Hippocampal formation (tissue), 2 donors: ENCODE measurements around the gene RSRC1.
"Not testable (repeated sequence)": the region's sequence is repeated elsewhere in the genome, so short reads cannot be mapped to it uniquely, and the experiment has no call there.

Source experiments
- DNase-seq, 2 donors: peaks; one replicate each; lab custom pipeline; 2025; lab: John Stamatoyannopoulos, UW

The RSRC1 gene

DNA sequence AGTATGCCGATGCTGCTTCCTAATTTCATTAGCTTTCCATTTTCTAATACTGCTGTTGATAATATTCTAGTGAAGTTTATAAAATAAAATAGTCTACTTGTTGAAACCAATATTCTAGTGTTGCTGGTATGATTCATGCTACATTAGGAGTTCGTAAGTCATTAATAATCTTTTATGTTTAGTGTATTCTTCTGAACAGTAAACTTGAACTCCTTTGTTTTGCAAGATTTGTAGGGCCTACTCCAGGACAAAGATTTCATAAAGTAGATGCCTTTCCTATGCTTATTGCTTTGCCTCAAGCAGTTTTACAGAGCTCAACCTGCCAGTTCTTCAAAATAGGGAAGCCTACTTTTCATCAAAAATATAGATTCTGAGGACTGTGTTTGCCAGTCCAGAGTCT, 111.5 kb downstream of the RSRC1 start:
- no peak for DNase-seq

- no peak for DNase-seq
These were observed 116.5 kb downstream of the RSRC1 start for GRCh38 chr3:158226429-158226828.

GRCh38 chr3:158228942-158229341, 119.1 kb downstream of the RSRC1 start:
- DNase-seq, result not testable (repeated sequence)

GRCh38 chr3:158233791-158234190, 123.9 kb downstream of the RSRC1 start:
- no peak for DNase-seq

- no peak for DNase-seq
These were observed 134.4 kb downstream of the RSRC1 start for GRCh38 chr3:158244274-158244673.

GRCh38 chr3:158247288-158247687, 137.4 kb downstream of the RSRC1 start:
- DNase-seq, result no peak

GRCh38 chr3:158248261-158248660, 138.4 kb downstream of the RSRC1 start:
- no peak for DNase-seq

GRCh38 chr3:158249183-158249582, 139.3 kb downstream of the RSRC1 start:
- DNase-seq, result no peak

GRCh38 chr3:158258619-158259018, 148.7 kb downstream of the RSRC1 start:
- DNase-seq, result no peak

DNA sequence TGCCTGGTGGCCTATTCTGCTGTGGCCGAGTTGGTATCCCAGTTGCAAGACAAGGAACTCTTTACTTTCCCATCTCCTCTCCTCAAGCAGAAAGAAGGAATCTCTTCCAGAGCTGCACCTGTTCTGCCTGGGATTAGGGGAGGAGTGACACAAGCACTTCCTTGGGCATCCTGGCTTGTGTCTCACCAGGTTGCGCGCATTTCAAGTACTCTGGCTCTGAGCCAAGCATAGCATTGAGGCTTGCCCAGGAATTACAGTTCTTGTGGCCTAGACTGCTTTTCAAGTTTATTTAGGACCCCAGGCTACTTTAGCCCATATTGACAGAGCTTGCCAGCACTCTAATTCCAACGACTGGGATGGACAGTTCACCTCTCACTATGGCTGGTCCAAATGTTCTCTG, 150.5 kb downstream of the RSRC1 start:
- DNase-seq, result no peak

GRCh38 chr3:158261371-158261991, 151.6 kb downstream of the RSRC1 start:
- no peak for DNase-seq

GRCh38 chr3:158264894-158265293, 155.0 kb downstream of the RSRC1 start:
- no peak for DNase-seq

DNA sequence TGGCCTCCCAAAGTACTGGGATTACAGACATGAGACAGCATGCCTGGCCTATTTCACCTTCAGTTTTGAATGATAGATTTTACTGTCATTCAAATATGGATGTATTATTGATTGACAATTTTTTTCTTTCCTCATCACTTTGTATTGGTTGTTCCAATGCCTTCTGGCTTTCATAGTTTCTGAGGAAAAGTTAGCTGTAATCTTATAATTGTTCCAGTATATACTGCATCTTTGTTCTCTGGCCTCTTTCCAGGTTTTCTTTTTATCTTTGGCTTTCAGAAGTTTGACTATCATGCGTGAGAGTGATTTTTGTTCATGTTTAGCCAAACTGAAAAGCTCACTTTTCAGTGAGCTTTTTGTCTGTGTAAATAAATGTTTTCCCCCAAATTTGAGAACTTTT, 157.1 kb downstream of the RSRC1 start:
- DNase-seq, result no peak

DNA sequence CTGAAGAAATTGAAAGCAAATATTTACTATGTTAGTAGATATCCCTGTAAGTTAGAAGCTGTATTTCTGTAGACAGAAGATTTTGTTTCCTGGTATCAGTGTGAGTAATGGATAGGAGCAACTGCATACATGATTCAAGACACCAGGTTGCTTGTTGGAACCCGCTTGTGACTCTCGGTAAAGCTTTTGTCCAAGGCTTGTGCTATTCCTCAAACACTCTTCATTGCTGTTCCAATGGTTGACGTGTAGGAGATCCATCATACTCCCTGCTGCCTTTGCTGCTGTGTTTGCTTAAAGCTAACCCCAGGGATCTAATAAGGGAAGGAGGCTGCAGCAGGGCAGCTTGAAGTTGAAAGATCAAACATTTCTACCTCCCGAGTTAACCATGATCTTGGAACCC, 160.1 kb downstream of the RSRC1 start:
- no peak for DNase-seq

DNA sequence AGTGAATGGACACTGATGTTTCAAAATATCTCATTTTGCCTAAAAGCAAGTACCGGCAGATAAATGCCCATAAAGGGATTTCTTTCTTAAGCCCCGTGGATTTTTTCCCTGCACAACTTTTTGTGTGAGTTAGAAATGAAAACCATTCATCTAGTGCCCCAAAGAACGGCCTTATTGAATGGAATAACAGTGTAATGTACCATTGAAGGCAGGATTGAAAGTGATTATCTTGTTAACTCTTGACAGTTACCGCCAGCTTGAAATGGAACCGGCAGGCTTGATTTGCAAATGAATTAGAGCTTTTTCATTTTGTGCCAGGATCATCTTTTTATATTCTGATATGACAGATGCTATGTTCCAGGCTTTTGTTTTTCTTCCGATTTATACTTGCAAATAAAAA, 162.2 kb downstream of the RSRC1 start:
- DNase-seq, result no peak

DNA sequence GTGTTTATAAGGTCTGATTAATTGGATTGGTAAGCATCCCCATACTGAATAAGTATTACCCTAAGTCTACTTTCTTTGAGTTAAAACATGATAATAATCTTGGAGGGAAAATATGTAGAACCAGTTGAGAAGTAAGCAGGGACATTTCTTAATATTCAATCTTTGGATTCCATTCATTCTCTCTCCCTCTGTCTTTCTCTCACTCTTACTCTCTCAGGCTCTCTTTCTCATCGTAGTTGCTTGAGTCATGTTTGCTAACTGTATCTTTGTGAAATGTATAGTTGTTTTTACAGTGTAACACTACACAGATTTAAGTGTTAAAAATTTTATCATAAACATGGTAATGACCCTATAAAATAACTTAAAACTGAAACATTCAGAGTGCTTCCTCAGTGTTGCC, 163.8 kb downstream of the RSRC1 start:
- no peak for DNase-seq

GRCh38 chr3:158278187-158278586, 168.3 kb downstream of the RSRC1 start:
- no peak for DNase-seq

GRCh38 chr3:158279609-158280008, 169.7 kb downstream of the RSRC1 start:
- DNase-seq, result no peak

- DNase-seq, result no peak
These were observed 185.9 kb downstream of the RSRC1 start for GRCh38 chr3:158295771-158296170.

DNA sequence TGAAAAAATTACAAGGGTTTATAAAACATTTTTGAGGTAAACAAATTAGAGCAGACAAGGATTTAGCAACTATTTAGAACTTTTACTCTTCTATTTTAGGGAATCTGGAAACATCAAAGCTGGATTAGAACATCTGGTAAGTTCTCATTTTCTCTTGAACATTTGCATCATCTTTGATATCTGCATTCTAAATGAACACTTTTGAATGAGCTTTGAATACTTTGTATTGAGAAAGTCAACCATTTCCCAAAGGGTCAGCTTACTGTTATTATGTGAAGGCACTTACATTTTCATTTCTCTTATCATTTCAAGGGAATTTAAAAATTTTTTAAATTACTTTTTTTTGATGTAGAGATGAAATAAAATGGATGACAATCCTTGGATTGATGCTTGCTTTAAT, 188.1 kb downstream of the RSRC1 start:
- no peak for DNase-seq

DNA sequence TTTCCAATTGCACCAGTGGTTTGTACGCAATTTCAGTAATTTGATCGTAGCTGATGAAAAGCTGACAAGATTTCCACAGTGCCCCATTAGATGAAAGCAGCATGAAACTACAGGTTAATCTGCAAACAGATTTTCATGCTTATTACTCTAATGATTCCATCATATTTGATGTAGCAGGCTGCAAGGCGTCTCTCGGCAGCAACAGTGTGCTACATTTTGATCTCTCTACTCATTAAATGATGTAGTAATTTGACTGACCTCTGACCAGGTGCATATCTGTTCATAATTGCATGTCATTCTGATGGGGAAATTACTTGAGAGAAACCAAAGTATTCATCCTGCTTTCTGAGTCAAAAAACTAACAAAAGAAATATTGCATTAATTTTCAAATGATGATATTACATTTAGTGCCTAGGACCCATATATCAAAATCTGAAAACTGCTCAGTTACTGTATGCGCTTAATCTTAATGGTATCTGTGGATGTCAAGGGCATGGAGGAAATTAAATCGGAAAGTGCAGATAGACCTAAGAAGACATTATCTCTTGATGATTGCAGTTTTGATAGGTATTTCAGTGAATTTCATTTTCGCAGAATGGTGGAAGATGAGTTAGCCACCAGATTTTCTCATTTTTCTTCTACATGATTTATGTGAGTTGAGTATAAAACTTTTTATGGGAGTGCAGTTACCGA, 198.5 kb downstream of the RSRC1 start:
- no peak for DNase-seq

- DNase-seq, result no peak
These were observed 202.8 kb downstream of the RSRC1 start for GRCh38 chr3:158312560-158313141.

- DNase-seq, result no peak
These were observed 203.5 kb downstream of the RSRC1 start for GRCh38 chr3:158313338-158313927.
